HG03280 (cell line): ENCODE results near the gene SMG6.

Experiments
- ATAC-seq: cut with Tn5 transposase; IDR thresholded peaks from one replicate; pipeline ENCODE4 v1.9.1; 2021; ENCODE audit warnings: mild to moderate bottlenecking, moderate library complexity; ENCODE audit not compliant: unreplicated experiment

SMG6 gene

GRCh38 chr17:2034157-2034556 is 269.4 kb downstream of the SMG6 start:
- ATAC-seq, result no peak

- no peak for ATAC-seq
Measured at GRCh38 chr17:2033153-2033552, 270.4 kb downstream of the SMG6 start.

- no peak for ATAC-seq
Measured at GRCh38 chr17:2030779-2031163, 272.8 kb downstream of the SMG6 start.

GRCh38 chr17:2029911-2030778 is 273.4 kb downstream of the SMG6 start, which contains the start of gene DPH1:
Gene DPH1 (plus strand): TSS chr17:2030153. CDS start chr17:2030170, 17 bp downstream.
- peak; percentile 78 for ATAC-seq

GRCh38 chr17:2028737-2029136 is 274.8 kb downstream of the SMG6 start:
- no peak for ATAC-seq

- ATAC-seq, result no peak
Measured at GRCh38 chr17:2028234-2028614, 275.4 kb downstream of the SMG6 start.

- ATAC-seq, result no peak
Measured at GRCh38 chr17:2027528-2028233, 275.9 kb downstream of the SMG6 start.

GRCh38 chr17:2025622-2026309 is 277.8 kb downstream of the SMG6 start:
- ATAC-seq, result no peak

- no peak for ATAC-seq
Measured at GRCh38 chr17:2025220-2025621, 278.4 kb downstream of the SMG6 start, which contains the start of gene RTN4RL1. Gene RTN4RL1 (minus strand): TSS chr17:2025334. CDS start chr17:2024865, 469 bp downstream.

GRCh38 chr17:2024572-2025219 is 278.9 kb downstream of the SMG6 start:
- ATAC-seq, result no peak

- no peak for ATAC-seq
Measured at GRCh38 chr17:2023692-2024571, 279.7 kb downstream of the SMG6 start.

GRCh38 chr17:2023256-2023655 is 280.3 kb downstream of the SMG6 start:
- no peak for ATAC-seq

- no peak for ATAC-seq
Measured at GRCh38 chr17:2022647-2023240, 280.8 kb downstream of the SMG6 start.

GRCh38 chr17:2020721-2021120 is 282.9 kb downstream of the SMG6 start:
- no peak for ATAC-seq

- ATAC-seq, result no peak
Measured at GRCh38 chr17:2019723-2020122, 283.9 kb downstream of the SMG6 start.

- no peak for ATAC-seq
Measured at GRCh38 chr17:2018716-2019510, 284.7 kb downstream of the SMG6 start.

- ATAC-seq, result no peak
Measured at GRCh38 chr17:2017274-2017941, 286.2 kb downstream of the SMG6 start.

GRCh38 chr17:2016494-2016893 is 287.1 kb downstream of the SMG6 start:
- no peak for ATAC-seq
